ENCODE data around the gene COMMD7. TPM values are rescaled to one million over a fixed set of nuclear protein-coding genes. Genes with fewer than 3 reads are reported as not detected.

COMMD7 gene
- polyA plus RNA-seq, 3 donors = 71.2 to 76.0 (median 75.7) TPM

DNA sequence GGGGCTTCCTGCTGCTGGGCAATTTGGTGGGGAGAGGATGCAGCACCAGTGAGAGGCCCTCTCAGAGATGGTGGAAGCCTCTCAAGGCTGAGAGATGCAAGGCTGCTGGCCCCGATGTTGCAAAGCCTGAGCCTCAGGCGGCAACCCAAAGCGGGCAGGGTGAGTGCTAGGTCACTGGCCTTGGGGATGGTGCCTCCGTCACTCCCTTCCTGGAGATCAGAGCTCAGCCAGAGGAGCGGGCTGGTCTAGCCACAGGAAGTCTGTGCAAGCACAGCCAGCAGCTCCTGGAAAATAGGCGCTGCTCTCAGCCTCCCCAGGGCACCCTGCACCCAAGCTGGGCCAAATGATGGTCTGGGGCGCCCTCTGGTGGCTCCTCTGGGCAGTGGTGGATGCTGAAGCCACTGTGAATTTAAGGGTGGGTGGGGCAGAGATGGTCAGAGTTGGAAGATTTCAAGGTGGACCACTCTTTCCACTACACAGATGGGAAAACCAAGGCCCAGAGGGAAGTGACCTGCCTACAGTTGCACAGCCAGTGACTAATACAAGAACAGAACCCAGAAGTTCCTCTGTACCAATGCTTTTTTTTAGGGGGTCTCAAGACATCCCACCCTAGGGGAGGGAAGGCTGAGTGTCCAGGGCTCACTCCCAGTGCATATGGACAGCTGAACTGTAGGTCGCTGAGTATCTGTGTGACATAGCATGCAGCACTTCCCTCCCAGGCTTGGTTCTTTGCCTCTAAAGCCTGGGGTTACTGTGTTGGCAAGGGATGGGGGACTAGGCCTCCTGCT, 90.3 kb downstream of the COMMD7 start:
- DNase-seq (ENCODE audit: low read depth in 3 of 3, low spot score in 2 of 3) = peak; percentile 50 to 69 (median 58)

Other genes starting within 250 kb of the COMMD7 start
- gene NOL4L, start 158.1 kb downstream of the COMMD7 start, polyA plus RNA-seq (ENCODE audit: insufficient read length in 3 of 3) = 10 to 100 TPM; 42.5 to 47.7 (median 43.3) TPM
- under 1 TPM; 0.03 to 0.19 (median 0.08) TPM for gene C20orf203, start 69.5 kb downstream of the COMMD7 start, polyA plus RNA-seq (ENCODE audit: insufficient read length in 3 of 3)
- 1 to 10 TPM; 6.4 to 7.0 (median 6.9) TPM for gene DNMT3B, start 18.9 kb upstream of the COMMD7 start, polyA plus RNA-seq (ENCODE audit: insufficient read length in 3 of 3)
- 100 to 1,000 TPM; 112 to 130 (median 120) TPM for gene MAPRE1, start 76.5 kb upstream of the COMMD7 start, polyA plus RNA-seq (ENCODE audit: insufficient read length in 3 of 3)
- under 1 TPM in 2 of 3 donors, not detected in 1; 0.06 to 0.33 TPM for gene EFCAB8, start 115.5 kb upstream of the COMMD7 start, polyA plus RNA-seq (ENCODE audit: insufficient read length in 3 of 3)